ENCODE results near the gene SLC9A5.

The SLC9A5 gene

GRCh38 chr16:67216612-67217490, 31.9 kb upstream of the SLC9A5 start:
- H3K79me2 ChIP-seq (ENCODE audit: insufficient read depth, low read length), result no peaks in the 10 kb centered on the region
- H2AFZ ChIP-seq (ENCODE audit: low read length), result no peak overlapping the region
- H3K4me3 ChIP-seq (ENCODE audit: low read depth, low read length, poor library complexity, severe bottlenecking), result no peak overlapping the region
- no peaks in the 10 kb centered on the region for H3K9me3 ChIP-seq (ENCODE audit: low read length)
- no peak overlapping the region for H3K9ac ChIP-seq (ENCODE audit: low read length)
- TF ChIP-seq EZH2 (IDR thresholded peaks at IDR 0.05; ENCODE audit: borderline replicate concordance, low read length), result no peak
- no peaks in the 10 kb centered on the region for H3K36me3 ChIP-seq (ENCODE audit: insufficient read depth, low read length)
- no peaks in the 10 kb centered on the region for H3F3A ChIP-seq (ENCODE audit: insufficient read depth, low read length)
- H3K4me2 ChIP-seq (ENCODE audit: low read length), result no peak overlapping the region
- H4K20me1 ChIP-seq (ENCODE audit: insufficient read depth, low read length), result no peaks in the 10 kb centered on the region
- no peaks in the 10 kb centered on the region for H3K9me2 ChIP-seq (ENCODE audit: low read depth, low read length)
- H3K27me3 ChIP-seq (ENCODE audit: insufficient read depth, low read length), result no peaks in the 10 kb centered on the region
- H3K4me1 ChIP-seq (ENCODE audit: insufficient read depth, low read length, severe bottlenecking), result no peaks in the 10 kb centered on the region
- no peak overlapping the region for H3K27ac ChIP-seq (ENCODE audit: low read depth, low read length, poor library complexity, severe bottlenecking)

DNA sequence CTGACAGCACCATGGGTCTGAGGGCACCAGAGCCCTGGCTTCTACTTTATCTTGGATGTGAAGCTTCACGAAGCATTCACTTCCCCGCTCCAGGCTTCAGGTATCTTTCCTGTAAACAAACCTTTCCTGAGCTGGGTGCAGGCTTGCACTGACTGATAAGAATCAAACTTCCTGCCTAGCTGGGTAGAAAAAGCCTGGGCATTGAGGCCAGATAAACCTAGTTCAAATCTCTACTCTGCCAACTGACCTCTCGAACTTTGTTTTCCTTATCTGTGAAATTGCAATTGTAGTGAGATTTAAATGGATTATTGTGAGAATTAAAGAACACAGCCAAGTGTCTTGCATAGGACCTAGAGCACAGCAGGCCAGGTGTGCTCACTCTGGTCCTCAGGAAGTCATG, 24.8 kb upstream of the SLC9A5 start:
- H3K4me2 ChIP-seq (ENCODE audit: low read length), result no peak overlapping the region
- H3K79me2 ChIP-seq (ENCODE audit: insufficient read depth, low read length), result peaks cover 9% of the 10 kb centered on the region
- H3K27me3 ChIP-seq (ENCODE audit: insufficient read depth, low read length), result no peaks in the 10 kb centered on the region
- peaks cover 9% of the 10 kb centered on the region for H3K36me3 ChIP-seq (ENCODE audit: insufficient read depth, low read length)
- H3K4me3 ChIP-seq (ENCODE audit: low read depth, low read length, poor library complexity, severe bottlenecking), result no peak overlapping the region
- H3F3A ChIP-seq (ENCODE audit: insufficient read depth, low read length), result no peaks in the 10 kb centered on the region
- H3K9me2 ChIP-seq (ENCODE audit: low read depth, low read length), result no peaks in the 10 kb centered on the region
- H3K9me3 ChIP-seq (ENCODE audit: low read length), result no peaks in the 10 kb centered on the region
- H3K27ac ChIP-seq (ENCODE audit: low read depth, low read length, poor library complexity, severe bottlenecking), result no peak overlapping the region
- no peak for TF ChIP-seq CTCF (IDR thresholded peaks at IDR 0.05; ENCODE audit: low read length)
- TF ChIP-seq EZH2 (IDR thresholded peaks at IDR 0.05; ENCODE audit: borderline replicate concordance, low read length), result no peak
- no peak overlapping the region for H2AFZ ChIP-seq (ENCODE audit: low read length)
- H3K4me1 ChIP-seq (ENCODE audit: insufficient read depth, low read length, severe bottlenecking), result peaks cover 17% of the 10 kb centered on the region
- no peaks in the 10 kb centered on the region for H4K20me1 ChIP-seq (ENCODE audit: insufficient read depth, low read length)
- H3K9ac ChIP-seq (ENCODE audit: low read length), result no peak overlapping the region

DNA sequence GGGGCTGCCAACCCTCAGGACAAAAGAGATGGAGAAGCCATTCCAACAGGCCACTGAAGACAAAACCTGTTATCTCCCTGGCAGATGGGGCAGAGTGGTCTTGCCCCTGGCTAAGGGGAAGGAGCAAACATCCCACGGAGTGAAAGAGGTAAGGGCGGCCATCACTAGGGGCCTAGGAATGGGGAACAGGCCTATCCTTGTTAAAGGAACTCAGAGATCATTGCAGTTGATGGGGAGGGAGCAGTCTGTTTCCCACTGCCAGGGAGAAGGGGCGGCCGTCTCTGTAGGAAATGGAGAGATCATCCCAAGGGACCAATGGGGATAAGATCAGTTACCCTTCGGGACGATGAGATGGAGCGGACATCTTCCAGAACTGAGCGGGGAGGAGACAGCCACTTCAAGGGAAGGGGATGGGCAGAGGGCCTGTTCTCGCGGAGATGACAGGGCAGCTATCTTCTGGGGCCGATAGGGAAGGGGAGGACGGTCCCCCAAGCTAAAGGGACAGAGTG, 22.4 kb upstream of the SLC9A5 start:
- no peaks in the 10 kb centered on the region for H3K9me3 ChIP-seq (ENCODE audit: low read length)
- H3K27ac ChIP-seq (ENCODE audit: low read depth, low read length, poor library complexity, severe bottlenecking), result no peak overlapping the region
- H3K9ac ChIP-seq (ENCODE audit: low read length), result peak overlapping the region; percentile 69
- H3K4me3 ChIP-seq (ENCODE audit: low read depth, low read length, poor library complexity, severe bottlenecking), result peak overlapping the region; percentile 88
- H4K20me1 ChIP-seq (ENCODE audit: insufficient read depth, low read length), result no peaks in the 10 kb centered on the region
- TF ChIP-seq EZH2 (IDR thresholded peaks at IDR 0.05; ENCODE audit: borderline replicate concordance, low read length), result no peak
- TF ChIP-seq CTCF (IDR thresholded peaks at IDR 0.05; ENCODE audit: low read length), result no peak
- H3K27me3 ChIP-seq (ENCODE audit: insufficient read depth, low read length), result no peaks in the 10 kb centered on the region
- no peaks in the 10 kb centered on the region for H3K9me2 ChIP-seq (ENCODE audit: low read depth, low read length)
- no peaks in the 10 kb centered on the region for H3F3A ChIP-seq (ENCODE audit: insufficient read depth, low read length)
- peak overlapping the region; percentile 76 for H3K4me2 ChIP-seq (ENCODE audit: low read length)
- H3K36me3 ChIP-seq (ENCODE audit: insufficient read depth, low read length), result peaks cover 32% of the 10 kb centered on the region
- peaks cover 17% of the 10 kb centered on the region for H3K4me1 ChIP-seq (ENCODE audit: insufficient read depth, low read length, severe bottlenecking)
- H2AFZ ChIP-seq (ENCODE audit: low read length), result no peak overlapping the region
- peaks cover 9% of the 10 kb centered on the region for H3K79me2 ChIP-seq (ENCODE audit: insufficient read depth, low read length)
